Body of pancreas (tissue), 4 donors: ENCODE data around the gene EEF2.

Experiments used
- CTCF ChIP-seq, 7 experiments: fragments of 450-650 bp in 4 of 7; fragments of 200-600 bp in 3 of 7; sonication (generic) in 3 of 7; IDR thresholded peaks; one replicate each; pipeline ENCODE4 v1.5.1; 2016 to 2019; ENCODE audit warnings: antibody characterized with exemption in 7 of 7
- POLR2A ChIP-seq, 3 donors: fragments of 450-650 bp; IDR thresholded peaks; one replicate each; pipeline ENCODE4 v1.6.1; 2016; ENCODE audit warnings: antibody characterized with exemption in 3 of 3, mild to moderate bottlenecking in 2 of 3

- TF ChIP-seq POLR2A (IDR thresholded peaks at IDR 0.05) (peak in 1 of 3 donors; percentile 19), CTCF (IDR thresholded peaks at IDR 0.05) (no peak)
Measured at GRCh38 chr19:3966051-3967017, 18.9 kb downstream of the EEF2 start.
